GM12878 (cell line): Measurements from ENCODE around the gene CNPY2. TPM values are rescaled to one million over a fixed set of nuclear protein-coding genes. Genes with fewer than 3 reads are reported as not detected.

ENCODE experiments used
- ATAC-seq: fragments of 200-7000 bp; cut with Tn5 transposase; 3 replicates; pipeline ENCODE4 v1.9.1; 2020; ENCODE audit warnings: mild to moderate bottlenecking, moderate library complexity
- BruUV-seq: library from RNA; stranded (reverse); fragments of 400-500 nt; replicated peaks from 2 replicates; lab custom pipeline; 2021; lab: Mats Ljungman, UMichigan
- CTCF ChIA-PET: fragments of 300-600 bp; sonication (Branson Sonifier 250); formaldehyde crosslinking; extraction: SDS; loops from one replicate; lab custom pipeline; 2021; ENCODE audit warnings: inconsistent platforms; lab: Yijun Ruan, JAX
- POLR2A ChIA-PET: fragments of 350-600 bp; formaldehyde crosslinking; extraction: SDS; loops from one replicate; lab custom pipeline; 2021; ENCODE audit warnings: inconsistent platforms; lab: Charles Lee
- RAD21 ChIA-PET: fragments of 300-600 bp; sonication (Branson Sonifier 250); formaldehyde crosslinking; loops from one replicate; lab custom pipeline; 2023; ENCODE audit warnings: antibody characterized with exemption; ENCODE audit not compliant: unreplicated experiment; lab: Charles Lee
- SMC1A ChIA-PET: fragments of 300-600 bp; sonication (Branson Sonifier 250); formaldehyde crosslinking; loops from one replicate; lab custom pipeline; 2023; ENCODE audit not compliant: unreplicated experiment, uncharacterized antibody; lab: Charles Lee
- DNase-seq: peaks from one replicate; pipeline ENCODE4 v3.0.0-alpha.2; 2011; ENCODE audit warnings: low read depth, low spot score
- FAIRE-seq: peaks from 3 replicates; lab custom pipeline; 2011; peaks lifted over from hg19 to GRCh38; lab: Jason Lieb, UNC
- H2AFZ ChIP-seq: 2 replicates; pipeline ENCODE4 v1.6.0; 2011; ENCODE audit warnings: low read depth, low read length, control low read depth; ENCODE audit not compliant: control insufficient read depth
- H3K27ac ChIP-seq: 2 replicates; pipeline ENCODE4 v1.5.1; 2011; ENCODE audit warnings: control low read depth; ENCODE audit not compliant: control insufficient read depth, insufficient read depth
- H3K27me3 ChIP-seq, 2 experiments: replicated peaks in 1 of 2; 2 replicates each; pipeline versions ENCODE4 v1.6.0 to v1.6.1; 2011; ENCODE audit warnings: low read length in 1 of 2; ENCODE audit not compliant: control insufficient read depth in 2 of 2, insufficient read depth in 2 of 2
- H3K36me3 ChIP-seq, 2 experiments: 2 replicates each; pipeline ENCODE4 v1.5.1; 2011; ENCODE audit warnings: low read length in 1 of 2; ENCODE audit not compliant: control insufficient read depth in 2 of 2, insufficient read depth in 2 of 2
- H3K4me1 ChIP-seq: 2 replicates; pipeline ENCODE4 v1.6.1; 2011; ENCODE audit warnings: mild to moderate bottlenecking, low read length, moderate library complexity, mixed read lengths; ENCODE audit not compliant: control insufficient read depth, insufficient read depth
- H3K4me2 ChIP-seq: 2 replicates; pipeline ENCODE4 v1.6.0; 2011; ENCODE audit warnings: control low read depth; ENCODE audit not compliant: control insufficient read depth, insufficient read depth
- H3K4me3 ChIP-seq: fragments of 200-600 bp; sonication (generic); 2 replicates; pipeline ENCODE4 v1.5.1; 2016
- H3K79me2 ChIP-seq: 2 replicates; pipeline ENCODE4 v1.6.0; 2011; ENCODE audit warnings: low read length; ENCODE audit not compliant: control insufficient read depth, insufficient read depth
- H3K9ac ChIP-seq: 2 replicates; pipeline ENCODE4 v1.8.0; 2011; ENCODE audit warnings: low read length, control low read depth, mixed read lengths; ENCODE audit not compliant: control insufficient read depth, insufficient read depth
- H3K9me3 ChIP-seq: replicated peaks from 3 replicates; pipeline ENCODE4 v1.5.1; 2011; ENCODE audit warnings: mild to moderate bottlenecking, low read length; ENCODE audit not compliant: control insufficient read depth, insufficient read depth
- H4K20me1 ChIP-seq: 2 replicates; pipeline ENCODE4 v1.6.0; 2011; ENCODE audit not compliant: control insufficient read depth, insufficient read depth
- CREM ChIP-seq: IDR thresholded peaks from 2 replicates; pipeline ENCODE4 v1.6.1; 2014; ENCODE audit warnings: antibody characterized with exemption, low read depth
- EED ChIP-seq: sonication (generic); IDR thresholded peaks from 2 replicates; pipeline ENCODE4 v1.6.1; 2016; ENCODE audit warnings: antibody characterized with exemption, low read depth
- NBN ChIP-seq: fragments of 450-650 bp; IDR thresholded peaks from 2 replicates; pipeline ENCODE4 v1.6.1; 2016
- NFYB ChIP-seq: IDR thresholded peaks from 2 replicates; pipeline ENCODE4 v1.6.1; 2011; ENCODE audit warnings: low read depth, mild to moderate bottlenecking, low read length, improper control_type of control experiment, moderate library complexity; ENCODE audit not compliant: insufficient read depth
- PRDM15 ChIP-seq: fragments of 450-650 bp; formaldehyde crosslinking; IDR thresholded peaks from 2 replicates; pipeline ENCODE4 v1.4.0; 2020; ENCODE audit warnings: mild to moderate bottlenecking, moderate library complexity
- RAD51 ChIP-seq: fragments of 450-650 bp; IDR thresholded peaks from 2 replicates; pipeline ENCODE4 v1.6.1; 2016; ENCODE audit warnings: moderate library complexity, mild to moderate bottlenecking, inconsistent platforms
- RB1 ChIP-seq: fragments of 450-650 bp; formaldehyde crosslinking; IDR thresholded peaks from 2 replicates; pipeline ENCODE4 v1.6.1; 2017; ENCODE audit warnings: mild to moderate bottlenecking, borderline replicate concordance
- USF1 ChIP-seq: IDR thresholded peaks from 2 replicates; pipeline ENCODE4 v1.6.1; 2011; ENCODE audit warnings: borderline replicate concordance, low read depth, mild to moderate bottlenecking, moderate library complexity, mixed read lengths, low read length; ENCODE audit not compliant: insufficient read depth; ENCODE audit errors: extremely low read length
- USF2 ChIP-seq: IDR thresholded peaks from 2 replicates; pipeline ENCODE4 v1.6.1; 2011; ENCODE audit warnings: low read depth, low read length, improper control_type of control experiment, borderline replicate concordance
- ZBTB11 ChIP-seq: fragments of 450-650 bp; formaldehyde crosslinking; IDR thresholded peaks from 2 replicates; pipeline ENCODE4 v1.5.0; 2022; ENCODE audit warnings: mild to moderate bottlenecking, missing genetic modification characterization
- WGBS: methylation state at CpG from one replicate; pipeline ENCODE4 v1.1.6; 2016; ENCODE audit warnings: low lambda C conversion rate; ENCODE audit not compliant: insufficient replicate concordance, insufficient coverage; ENCODE audit errors: missing lambda C conversion rate; 5-methylcytosine and 5-hydroxymethylcytosine counted together
- in situ Hi-C: fragments of 300-500 bp; cut with MboI; formaldehyde crosslinking; loops from 9 replicates; pipeline ENCODE4 v1.14.3; 2018; ENCODE audit warnings: mixed read lengths
- intact Hi-C: fragments of 100-400 bp; cut with micrococcal nuclease; formaldehyde crosslinking; loops from one replicate; pipeline ENCODE4 v1.14.2; 2022; ENCODE audit not compliant: unreplicated experiment
- polyA plus RNA-seq, 11 experiments: library from polyadenylated mRNA; depleted of rRNA in 4 of 11; unstranded in 6 of 11; stranded (reverse) in 5 of 11; fragments of >200 nt; fragmentation: Nextera tagmentation in 4 of 11; fragmentation: Illumina TruSeq in 1 of 11; extraction: Ambion mirVana in 4 of 11; extraction: Trizol in 1 of 11; gene quantifications; 1 replicate in 1 of 11; 2 replicates in 10 of 11; pipeline versions ENCODE4 v1.2.1 to v1.2.3, GENCODE V29; 2011 to 2016; ENCODE audit warnings: inconsistent platforms in 2 of 11, missing spikeins in 2 of 11, low read depth in 1 of 11
- total RNA-seq, 4 experiments: library from RNA; depleted of rRNA in 3 of 4; stranded (reverse); fragments of >200 nt in 3 of 4; fragmentation: Illumina TruSeq in 1 of 4; extraction: Trizol in 1 of 4; gene quantifications; 2 replicates each; pipeline versions ENCODE4 v1.2.1 to v1.2.3, GENCODE V29; 2013 to 2021

CNPY2 gene
- total and polyA plus RNA-seq, 10 of the 15 experiments (the other 5 are each of a cell fraction or from before 2014, with no cell fraction given): 25.0 to 276 (median 87.8) TPM

GRCh38 chr12:56299853-56300643 is 15.7 kb downstream of the CNPY2 start, which contains the start of gene CS (continued):
- no peak for TF ChIP-seq ZBTB11 (CRISPR knock-in tag)
- no peak for TF ChIP-seq CREM
- peak; percentile 48; the same call in 1 of the 2 replicates for TF ChIP-seq RB1

GRCh38 chr12:56299308-56299852 is 16.4 kb downstream of the CNPY2 start:
- SMC1A ChIA-PET: interaction anchor here (1.0 to 2.0 kb wide), 3 partner anchors 11 to 105 kb away, joined by 3 to 4 read pairs (median 3); no protein-coding TSS in a partner anchor
- POLR2A ChIA-PET: interaction anchor here (0.6 to 1.7 kb wide), 4 partner anchors 34 to 148 kb away, joined by 3 to 5 read pairs (median 4); partner anchors contain the start of genes IL23A and PAN2
- Histone ChIP-seq H3K4me1 (peaks cover 32% of the 10 kb centered on the region), H3K4me2 (peak overlapping the region; percentile 70), H3K27me3 (no peaks in the 10 kb centered on the region), H4K20me1 (no peaks in the 10 kb centered on the region), H3K4me3 (peak overlapping the region; percentile 93), H3K9ac (peak overlapping the region; percentile 81), H3K27ac (peak overlapping the region; percentile 75), H3K36me3 (no peaks in the 10 kb centered on the region), H2AFZ (peak overlapping the region; percentile 79), H3K9me3 (no peaks in the 10 kb centered on the region), H3K79me2 (peaks cover 50% of the 10 kb centered on the region)
- peak; percentile 83 for FAIRE-seq
- DNase-seq: no peak
- WGBS: 2% methylated on average over 10 of the region's 10 CpGs
- TSS peak; percentile 67 for BruUV-seq
- RAD21 ChIA-PET: interaction anchor here (1.1 to 1.6 kb wide), 4 partner anchors 41 to 161 kb away, joined by 3 to 4 read pairs (median 4); partner anchors contain the start of genes ANKRD52 and STAT2
- in situ Hi-C loops (no loop called here), intact Hi-C loops (no loop called here)
- peak; percentile 10 for ATAC-seq
- CTCF ChIA-PET: interaction anchor here (0.5 to 1.7 kb wide), 8 partner anchors 14 to 373 kb away, joined by 3 to 7 read pairs (median 3); partner anchors contain the start of genes ANKRD52, PAN2 and SMARCC2
- TF ChIP-seq PRDM15 (CRISPR knock-in tag) (no peak), USF2 (peak; percentile 28; the same call in 1 of the 2 replicates), RAD51 (peak; percentile 88), NBN (0 out of 2 replicates have a peak, but pooled peaks have one; percentile 26), EED (no peak), USF1 (peak; percentile 50), NFYB (peak; percentile 37; the same call in 1 of the 2 replicates)
